ENCODE results near the gene CYP2U1. TPM values are rescaled to one million over a fixed set of nuclear protein-coding genes. Genes with fewer than 3 reads are reported as not detected.

Gene CYP2U1
- total RNA-seq, 1 experiment from 2014 or later = 1.2 TPM

DNA sequence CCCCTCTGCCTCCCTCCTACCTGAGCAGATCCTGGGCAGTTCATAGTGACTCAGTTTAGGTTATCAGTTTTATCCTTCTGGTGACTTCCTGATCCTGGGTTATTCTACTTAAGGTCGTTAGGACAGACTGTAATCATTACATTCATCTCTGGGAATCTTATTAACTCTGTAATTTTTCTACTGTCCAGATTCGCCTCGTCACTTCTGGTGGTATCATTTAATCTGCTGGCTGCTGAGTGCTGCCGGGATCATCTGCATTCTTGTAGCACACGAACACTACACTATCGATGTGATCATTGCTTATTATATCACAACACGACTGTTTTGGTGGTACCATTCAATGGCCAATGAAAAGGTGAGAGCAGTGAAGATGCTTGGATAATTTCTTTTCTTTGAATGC, 23.0 kb upstream of the CYP2U1 start:
- Histone ChIP-seq H3K27ac (ENCODE audit: low read length) (no peak overlapping the region), H3K9me3 (ENCODE audit: control insufficient read depth, insufficient read depth, low read depth, low read length) (no peaks in the 10 kb centered on the region), H3K36me3 (ENCODE audit: control insufficient read depth, insufficient read depth, low read length) (no peaks in the 10 kb centered on the region), H3K27me3 (ENCODE audit: control insufficient read depth, insufficient read depth, low read length) (no peaks in the 10 kb centered on the region), H3K4me3 (ENCODE audit: low read depth in 2 of 2, low read length in 2 of 2) (no peak overlapping the region), H3K4me1 (ENCODE audit: control insufficient read depth, insufficient read depth, low read length) (no peaks in the 10 kb centered on the region)
- CTCF ChIA-PET = no interaction called here
- no TSS peak for BruUV-seq (replicated peaks)
- POLR2A ChIA-PET = no interaction called here
- ATAC-seq = no peak
- intact Hi-C loops (cut with micrococcal nuclease; ENCODE audit: unreplicated experiment) (no loop called here), in situ Hi-C loops (cut with HindIII; ENCODE audit: low pct_unique_long_range_greater_than_20kb, low sequenced_read_pairs) (no loop called here)
- TF ChIP-seq, protein P1, sequence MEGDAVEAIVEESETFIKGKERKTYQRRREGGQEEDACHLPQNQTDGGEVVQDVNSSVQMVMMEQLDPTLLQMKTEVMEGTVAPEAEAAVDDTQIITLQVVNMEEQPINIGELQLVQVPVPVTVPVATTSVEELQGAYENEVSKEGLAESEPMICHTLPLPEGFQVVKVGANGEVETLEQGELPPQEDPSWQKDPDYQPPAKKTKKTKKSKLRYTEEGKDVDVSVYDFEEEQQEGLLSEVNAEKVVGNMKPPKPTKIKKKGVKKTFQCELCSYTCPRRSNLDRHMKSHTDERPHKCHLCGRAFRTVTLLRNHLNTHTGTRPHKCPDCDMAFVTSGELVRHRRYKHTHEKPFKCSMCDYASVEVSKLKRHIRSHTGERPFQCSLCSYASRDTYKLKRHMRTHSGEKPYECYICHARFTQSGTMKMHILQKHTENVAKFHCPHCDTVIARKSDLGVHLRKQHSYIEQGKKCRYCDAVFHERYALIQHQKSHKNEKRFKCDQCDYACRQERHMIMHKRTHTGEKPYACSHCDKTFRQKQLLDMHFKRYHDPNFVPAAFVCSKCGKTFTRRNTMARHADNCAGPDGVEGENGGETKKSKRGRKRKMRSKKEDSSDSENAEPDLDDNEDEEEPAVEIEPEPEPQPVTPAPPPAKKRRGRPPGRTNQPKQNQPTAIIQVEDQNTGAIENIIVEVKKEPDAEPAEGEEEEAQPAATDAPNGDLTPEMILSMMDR (IDR thresholded peaks at IDR 0.05) = no peak
- TF ChIP-seq POLR2AphosphoS5 (IDR thresholded peaks at IDR 0.05; ENCODE audit: low read depth, low read length) = no peak
- no peak for DNase-seq (ENCODE audit: low read depth, low spot score)

DNA sequence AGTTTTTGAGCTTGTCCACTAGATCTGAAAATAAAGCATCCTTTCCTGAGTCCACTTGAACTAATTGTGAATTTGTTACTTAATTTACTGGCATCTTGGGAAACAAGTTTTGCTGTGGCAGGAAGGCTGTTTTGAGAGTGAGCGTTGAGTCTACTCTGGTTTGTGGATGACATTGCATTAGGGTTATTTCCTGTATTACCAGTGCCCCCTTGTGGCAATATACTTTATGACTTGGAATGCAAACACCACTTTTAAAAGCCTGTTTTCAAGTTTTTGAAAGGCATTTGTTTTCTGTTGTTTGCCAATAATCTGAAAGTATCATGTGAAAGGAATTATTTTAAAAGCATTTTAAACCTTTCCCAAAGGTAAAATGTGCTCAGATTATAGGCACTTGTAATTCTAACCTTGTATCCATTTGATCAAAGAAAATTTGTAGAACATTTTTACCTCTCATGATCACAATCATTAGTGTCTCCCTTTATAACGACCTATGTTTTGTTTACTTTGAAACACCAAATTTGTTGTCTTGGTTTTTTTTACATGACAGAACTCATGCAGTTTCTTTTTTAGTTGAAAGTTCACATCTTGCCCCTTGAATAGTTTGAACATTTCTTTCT, 18.0 kb upstream of the CYP2U1 start:
- BruUV-seq (replicated peaks) = no TSS peak
- DNase-seq (ENCODE audit: low read depth, low spot score) (peak; percentile 33), ATAC-seq (peak; percentile 84; the same call in 1 of the 2 replicates)
- H3K4me1 ChIP-seq (ENCODE audit: control insufficient read depth, insufficient read depth, low read length) = no peaks in the 10 kb centered on the region
- in situ Hi-C loops (cut with HindIII; ENCODE audit: low pct_unique_long_range_greater_than_20kb, low sequenced_read_pairs) = no loop called here
- no peak for TF ChIP-seq SIN3A (IDR thresholded peaks at IDR 0.05; ENCODE audit: borderline replicate concordance, insufficient read depth, low read depth, low read length)
- TF ChIP-seq, protein P1 (IDR thresholded peaks at IDR 0.05) = peak; percentile 62; the same call in 1 of the 2 replicates
- intact Hi-C loops (cut with micrococcal nuclease; ENCODE audit: unreplicated experiment) = loop anchor here (1.0 kb wide), 1 partner anchor 153 kb away; no protein-coding TSS in a partner anchor
- CTCF ChIA-PET = no interaction called here
- POLR2A ChIA-PET = interaction anchor here (0.6 kb wide), 1 partner anchor 255 kb away, joined by 4 read pairs; the partner anchor contains the start of gene LEF1
- no peaks in the 10 kb centered on the region for H3K36me3 ChIP-seq (ENCODE audit: control insufficient read depth, insufficient read depth, low read length)
- no peaks in the 10 kb centered on the region for H3K9me3 ChIP-seq (ENCODE audit: control insufficient read depth, insufficient read depth, low read depth, low read length)
- H3K4me3 ChIP-seq (ENCODE audit: low read depth in 2 of 2, low read length in 2 of 2) = no peak overlapping the region
- no peak overlapping the region for H3K27ac ChIP-seq (ENCODE audit: low read length)
- H3K27me3 ChIP-seq (ENCODE audit: control insufficient read depth, insufficient read depth, low read length) = no peaks in the 10 kb centered on the region

DNA sequence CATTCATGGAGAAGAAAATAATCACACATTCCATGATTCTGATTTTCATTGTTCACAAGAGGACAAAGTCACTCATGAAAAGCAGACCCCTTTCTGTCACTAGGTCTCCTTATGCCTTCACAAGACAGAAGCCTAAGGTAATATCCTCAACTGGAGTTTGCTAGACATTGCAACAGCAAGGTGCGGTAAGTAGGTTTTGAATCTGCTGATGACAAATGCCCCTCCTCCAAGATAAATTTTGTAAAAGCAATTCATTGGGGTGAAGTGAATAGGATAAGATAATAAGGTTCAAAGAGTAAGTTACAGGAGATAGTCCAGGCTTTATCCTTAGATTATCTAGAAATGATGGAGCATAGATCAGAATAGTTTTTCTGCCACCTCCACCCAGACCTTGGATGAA, 16.1 kb upstream of the CYP2U1 start:
- Histone ChIP-seq H3K9me3 (ENCODE audit: control insufficient read depth, insufficient read depth, low read depth, low read length) (0 out of 2 replicates have a peak, but pooled peaks cover 5% of the 10 kb centered on the region), H3K27me3 (ENCODE audit: control insufficient read depth, insufficient read depth, low read length) (no peaks in the 10 kb centered on the region), H3K4me3 (ENCODE audit: low read depth in 2 of 2, low read length in 2 of 2) (no peak overlapping the region), H3K27ac (ENCODE audit: low read length) (no peak overlapping the region), H3K36me3 (ENCODE audit: control insufficient read depth, insufficient read depth, low read length) (no peaks in the 10 kb centered on the region), H3K4me1 (ENCODE audit: control insufficient read depth, insufficient read depth, low read length) (no peaks in the 10 kb centered on the region)
- no peak for ATAC-seq
- intact Hi-C loops (cut with micrococcal nuclease; ENCODE audit: unreplicated experiment) = no loop called here
- no peak for TF ChIP-seq POLR2AphosphoS5 (IDR thresholded peaks at IDR 0.05; ENCODE audit: low read depth, low read length)
- TF ChIP-seq, protein P1 (IDR thresholded peaks at IDR 0.05) = no peak
- TF ChIP-seq TCF7L2 (IDR thresholded peaks at IDR 0.05; ENCODE audit: low read depth, low read length) = no peak
- TF ChIP-seq, protein P2, sequence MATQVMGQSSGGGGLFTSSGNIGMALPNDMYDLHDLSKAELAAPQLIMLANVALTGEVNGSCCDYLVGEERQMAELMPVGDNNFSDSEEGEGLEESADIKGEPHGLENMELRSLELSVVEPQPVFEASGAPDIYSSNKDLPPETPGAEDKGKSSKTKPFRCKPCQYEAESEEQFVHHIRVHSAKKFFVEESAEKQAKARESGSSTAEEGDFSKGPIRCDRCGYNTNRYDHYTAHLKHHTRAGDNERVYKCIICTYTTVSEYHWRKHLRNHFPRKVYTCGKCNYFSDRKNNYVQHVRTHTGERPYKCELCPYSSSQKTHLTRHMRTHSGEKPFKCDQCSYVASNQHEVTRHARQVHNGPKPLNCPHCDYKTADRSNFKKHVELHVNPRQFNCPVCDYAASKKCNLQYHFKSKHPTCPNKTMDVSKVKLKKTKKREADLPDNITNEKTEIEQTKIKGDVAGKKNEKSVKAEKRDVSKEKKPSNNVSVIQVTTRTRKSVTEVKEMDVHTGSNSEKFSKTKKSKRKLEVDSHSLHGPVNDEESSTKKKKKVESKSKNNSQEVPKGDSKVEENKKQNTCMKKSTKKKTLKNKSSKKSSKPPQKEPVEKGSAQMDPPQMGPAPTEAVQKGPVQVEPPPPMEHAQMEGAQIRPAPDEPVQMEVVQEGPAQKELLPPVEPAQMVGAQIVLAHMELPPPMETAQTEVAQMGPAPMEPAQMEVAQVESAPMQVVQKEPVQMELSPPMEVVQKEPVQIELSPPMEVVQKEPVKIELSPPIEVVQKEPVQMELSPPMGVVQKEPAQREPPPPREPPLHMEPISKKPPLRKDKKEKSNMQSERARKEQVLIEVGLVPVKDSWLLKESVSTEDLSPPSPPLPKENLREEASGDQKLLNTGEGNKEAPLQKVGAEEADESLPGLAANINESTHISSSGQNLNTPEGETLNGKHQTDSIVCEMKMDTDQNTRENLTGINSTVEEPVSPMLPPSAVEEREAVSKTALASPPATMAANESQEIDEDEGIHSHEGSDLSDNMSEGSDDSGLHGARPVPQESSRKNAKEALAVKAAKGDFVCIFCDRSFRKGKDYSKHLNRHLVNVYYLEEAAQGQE (IDR thresholded peaks at IDR 0.05; ENCODE audit: insufficient read depth in 1 of 2, low read depth in 2 of 2, low read length in 1 of 2) = no peak
- no peak for TF ChIP-seq SIN3A (IDR thresholded peaks at IDR 0.05; ENCODE audit: borderline replicate concordance, insufficient read depth, low read depth, low read length)
- DNase-seq (ENCODE audit: low read depth, low spot score) = no peak
- ChIA-PET POLR2A (no interaction called here), CTCF (no interaction called here)
- BruUV-seq (replicated peaks) = no TSS peak
- in situ Hi-C loops (cut with HindIII; ENCODE audit: low pct_unique_long_range_greater_than_20kb, low sequenced_read_pairs) = no loop called here

Measured in Panc1 (cell line).